HepG2 (cell line): ENCODE measurements around the gene DENND2A. TPM values are rescaled to one million over a fixed set of nuclear protein-coding genes. Genes with fewer than 3 reads are reported as not detected.
"Not testable (repeated sequence)": the region's sequence is repeated elsewhere in the genome, so short reads cannot be mapped to it uniquely, and the experiment has no call there.

Experiments
- ATAC-seq: fragments of 200-7000 bp; cut with Tn5 transposase; 3 replicates; pipeline ENCODE4 v1.9.1; 2020; ENCODE audit warnings: mild to moderate bottlenecking, moderate library complexity
- BruUV-seq: library from RNA; stranded (reverse); fragments of 400-500 nt; replicated peaks from 2 replicates; lab custom pipeline; 2021; lab: Mats Ljungman, UMichigan
- CTCF ChIA-PET: fragments of 300-600 bp; formaldehyde crosslinking; extraction: SDS; loops from one replicate; lab custom pipeline; 2021; ENCODE audit warnings: low total read pairs, inconsistent platforms, low intra/inter-chr PET ratio; lab: Yijun Ruan, JAX
- POLR2A ChIA-PET: fragments of 350-600 bp; sonication (Branson Sonifier 250); formaldehyde crosslinking; loops from one replicate; lab custom pipeline; 2020; ENCODE audit warnings: antibody characterized with exemption, inconsistent platforms; lab: Yijun Ruan, JAX
- DNase-seq: peaks from one replicate; pipeline ENCODE4 v3.0.0-alpha.2; 2015; ENCODE audit warnings: low spot score
- FAIRE-seq: peaks from 3 replicates; lab custom pipeline; 2011; peaks lifted over from hg19 to GRCh38; lab: Jason Lieb, UNC
- H2AFZ ChIP-seq: one replicate; pipeline ENCODE4 v1.6.1; 2011; ENCODE audit warnings: low read length, inconsistent platforms
- H3K27ac ChIP-seq: fragments of 300-600 bp; 3 replicates; pipeline ENCODE4 v1.8.0; 2011; ENCODE audit warnings: mixed run types, mild to moderate bottlenecking, mixed read lengths, low read length, inconsistent platforms; ENCODE audit not compliant: insufficient read depth; ENCODE audit errors: extremely low read length
- H3K27me3 ChIP-seq, 2 experiments: fragments of 200-600 bp in 1 of 2; 2 replicates in 1 of 2; 3 replicates in 1 of 2; pipeline versions ENCODE4 v1.6.0 to v1.8.0; 2011; ENCODE audit warnings: low read length in 2 of 2, mild to moderate bottlenecking in 2 of 2, moderate library complexity in 2 of 2, inconsistent platforms in 1 of 2; ENCODE audit not compliant: insufficient read depth in 2 of 2, control insufficient read depth in 1 of 2
- H3K36me3 ChIP-seq, 2 experiments: fragments of 200-600 bp in 1 of 2; replicated peaks in 1 of 2; 2 replicates in 1 of 2; 3 replicates in 1 of 2; pipeline versions ENCODE4 v1.5.1 to v1.8.0; 2011; ENCODE audit warnings: low read length in 2 of 2, inconsistent platforms in 1 of 2; ENCODE audit not compliant: insufficient read depth in 2 of 2, control insufficient read depth in 1 of 2
- H3K4me1 ChIP-seq: 2 replicates; pipeline ENCODE4 v1.5.1; 2012; ENCODE audit warnings: low read length, inconsistent platforms; ENCODE audit not compliant: insufficient read depth
- H3K4me2 ChIP-seq: 2 replicates; pipeline ENCODE4 v1.6.0; 2011; ENCODE audit warnings: low read depth, low read length, inconsistent platforms
- H3K4me3 ChIP-seq, 3 experiments: fragments of 200-600 bp in 1 of 3; sonication (generic), shearing (Covaris generic) in 1 of 3; replicated peaks in 1 of 3; 2 replicates each; pipeline ENCODE4 v1.5.1; 2011 to 2016; ENCODE audit warnings: low read length in 3 of 3, inconsistent platforms in 2 of 3, low read depth in 2 of 3, mild to moderate bottlenecking in 2 of 3, control low read depth in 1 of 3, mixed read lengths in 1 of 3; ENCODE audit not compliant: insufficient read depth in 1 of 3
- H3K79me2 ChIP-seq: one replicate; pipeline ENCODE4 v1.6.1; 2011; ENCODE audit warnings: low read length, inconsistent platforms; ENCODE audit not compliant: insufficient read depth
- H3K9ac ChIP-seq: 2 replicates; pipeline ENCODE4 v1.6.0; 2011; ENCODE audit warnings: mild to moderate bottlenecking, low read depth, low read length, inconsistent platforms; ENCODE audit not compliant: insufficient read depth
- H3K9me3 ChIP-seq: 2 replicates; pipeline ENCODE4 v1.5.1; 2012; ENCODE audit warnings: mild to moderate bottlenecking, low read length
- H4K20me1 ChIP-seq: 2 replicates; pipeline ENCODE4 v1.6.0; 2011; ENCODE audit warnings: inconsistent platforms, mild to moderate bottlenecking, low read length, moderate library complexity; ENCODE audit not compliant: insufficient read depth
- PRPF4 ChIP-seq: fragments of 200-400 bp; formaldehyde crosslinking; IDR thresholded peaks from 2 replicates; pipeline ENCODE4 v1.6.1; 2016; ENCODE audit warnings: low read length, low read depth; ENCODE audit not compliant: poor library complexity, severe bottlenecking
- SUZ12 ChIP-seq: fragments of 150-350 bp; IDR thresholded peaks from 2 replicates; pipeline ENCODE4 v1.6.1; 2014; ENCODE audit warnings: low read depth, low read length
- ZNF264 ChIP-seq: sonication (generic); formaldehyde crosslinking; IDR thresholded peaks from 2 replicates; pipeline ENCODE4 v1.4.0; 2020; ENCODE audit warnings: missing genetic modification reagents
- whole genome bisulfite sequencing: methylation state at CpG from one replicate; pipeline ENCODE4 v1.1.6; 2017; ENCODE audit warnings: low lambda C conversion rate; 5-methylcytosine and 5-hydroxymethylcytosine counted together
- in situ Hi-C: cut with HindIII; loops from 2 replicates; pipeline ENCODE4 v1.10.0; 2017; ENCODE audit warnings: low pct_unique_long_range_greater_than_20kb; ENCODE audit not compliant: extremely low pct_ligation_motif_present
- intact Hi-C: fragments of 100-400 bp; cut with micrococcal nuclease; formaldehyde crosslinking; loops from one replicate; pipeline ENCODE4 v1.10.0; 2022; ENCODE audit not compliant: unreplicated experiment
- polyA plus RNA-seq, 8 experiments: library from polyadenylated mRNA; depleted of rRNA in 3 of 8; stranded (reverse) in 7 of 8; unstranded in 1 of 8; fragments of >200 nt; fragmentation: Illumina TruSeq in 4 of 8; extraction: Trizol in 4 of 8; gene quantifications; 2 replicates each; pipeline versions ENCODE4 v1.2.1 to v1.2.3, GENCODE V29; 2011 to 2016; ENCODE audit warnings: low read depth in 4 of 8, missing spikeins in 1 of 8, mixed read lengths in 1 of 8; ENCODE audit not compliant: insufficient read depth in 1 of 8
- total RNA-seq, 5 experiments: library from RNA; depleted of rRNA; stranded (reverse); fragments of >200 nt; fragmentation: Illumina TruSeq; extraction: Trizol; gene quantifications; 2 replicates each; pipeline ENCODE4 v1.2.3, GENCODE V29; 2016; ENCODE audit warnings: low read depth in 1 of 5
- TF ChIP-seq, protein P1 (sequence below): IDR thresholded peaks from 2 replicates; pipeline ENCODE4 v1.6.1; 2016; ENCODE audit warnings: missing compliant biosample characterization, missing genetic modification reagents, borderline replicate concordance

Gene DENND2A
- total and polyA plus RNA-seq, 2 of the 13 experiments (the other 11 are each of a cell fraction or from before 2014, with no cell fraction given): not detected

DNA sequence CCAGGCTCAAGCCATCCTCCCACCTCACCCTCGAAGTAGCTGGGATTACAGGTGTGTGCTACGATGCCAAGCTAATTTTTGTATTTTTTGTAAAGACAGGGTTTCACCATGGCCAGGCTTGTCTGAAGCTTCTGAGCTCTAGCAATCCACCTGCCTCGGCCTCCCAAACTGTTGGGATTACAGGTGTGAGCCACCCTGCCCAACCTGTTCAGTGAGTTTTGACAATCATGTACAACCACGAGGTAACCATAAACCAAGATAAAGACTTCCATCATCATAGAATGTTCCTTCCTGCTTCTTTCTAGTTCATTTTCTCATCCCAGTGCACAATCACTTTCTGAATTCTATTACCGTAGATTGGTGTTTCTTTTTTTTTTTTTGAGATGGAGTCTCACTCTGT, 130.8 kb downstream of the DENND2A start:
- no peak for TF ChIP-seq SUZ12
- TF ChIP-seq, protein P1, sequence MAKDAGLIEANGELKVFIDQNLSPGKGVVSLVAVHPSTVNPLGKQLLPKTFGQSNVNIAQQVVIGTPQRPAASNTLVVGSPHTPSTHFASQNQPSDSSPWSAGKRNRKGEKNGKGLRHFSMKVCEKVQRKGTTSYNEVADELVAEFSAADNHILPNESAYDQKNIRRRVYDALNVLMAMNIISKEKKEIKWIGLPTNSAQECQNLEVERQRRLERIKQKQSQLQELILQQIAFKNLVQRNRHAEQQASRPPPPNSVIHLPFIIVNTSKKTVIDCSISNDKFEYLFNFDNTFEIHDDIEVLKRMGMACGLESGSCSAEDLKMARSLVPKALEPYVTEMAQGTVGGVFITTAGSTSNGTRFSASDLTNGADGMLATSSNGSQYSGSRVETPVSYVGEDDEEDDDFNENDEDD (CRISPR knock-in tag): no peak
- no peak for TF ChIP-seq ZNF264
- no peak for TF ChIP-seq PRPF4
- H3K9ac ChIP-seq: no peak overlapping the region
- H3K27ac ChIP-seq: no peak overlapping the region
- no peaks in the 10 kb centered on the region for H4K20me1 ChIP-seq
- ChIA-PET CTCF (no interaction called here), POLR2A (no interaction called here)
- BruUV-seq: no TSS peak
- peaks cover 14% of the 10 kb centered on the region; the same call in 1 of the 2 replicates for H3K4me1 ChIP-seq
- DNase-seq: no peak
- intact Hi-C loops (no loop called here), in situ Hi-C loops (no loop called here)
- no peak for FAIRE-seq
- H3K4me2 ChIP-seq: no peak overlapping the region
- no peak for ATAC-seq
- H3K9me3 ChIP-seq: no peaks in the 10 kb centered on the region
- no peaks in the 10 kb centered on the region for H3K36me3 ChIP-seq
- H3K4me3 ChIP-seq: no peak overlapping the region
- peaks cover 0 to 5% of the 10 kb centered on the region in 2 experiments; a peak in 1 of 5 replicates for H3K27me3 ChIP-seq
- H2AFZ ChIP-seq: no peak overlapping the region
- H3K79me2 ChIP-seq: no peaks in the 10 kb centered on the region
- 48% methylated on average over 4 of the region's 5 CpGs for WGBS

DNA sequence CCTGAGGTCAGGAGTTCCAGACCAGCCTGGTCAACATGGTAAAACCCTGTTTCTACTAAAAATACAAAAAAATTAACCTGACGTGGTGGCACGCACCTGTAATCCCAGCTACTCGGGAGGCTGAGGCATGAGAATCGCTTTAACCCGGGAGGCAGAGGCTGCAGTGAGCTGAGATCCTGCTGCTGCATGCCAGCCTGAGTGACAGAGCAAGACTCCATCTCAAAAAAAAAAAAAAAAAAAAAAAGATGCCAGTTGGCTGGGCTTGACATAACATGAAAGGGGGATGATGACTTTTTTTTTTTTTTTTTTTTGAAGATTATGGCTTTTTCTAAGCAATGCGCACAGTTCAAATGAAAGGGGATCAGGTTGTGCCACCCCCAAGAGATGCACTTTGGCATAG, 133.1 kb downstream of the DENND2A start:
- FAIRE-seq: not testable (repeated sequence)

More for the DNA sequence above, 133.1 kb downstream of the DENND2A start:
- CTCF ChIA-PET, BruUV-seq, H3K9ac ChIP-seq, H2AFZ ChIP-seq, H3K4me3 ChIP-seq, H3K27ac ChIP-seq, H3K4me2 ChIP-seq, H3K27me3 ChIP-seq, H3K79me2 ChIP-seq, POLR2A ChIA-PET, H3K36me3 ChIP-seq, H3K9me3 ChIP-seq, H4K20me1 ChIP-seq, DNase-seq, ATAC-seq, H3K4me1 ChIP-seq, intact Hi-C loops, in situ Hi-C loops: not testable (repeated sequence)
- 62% methylated on average over 6 of the region's 6 CpGs for WGBS
